ENCODE results near the gene MLLT1. TPM values are rescaled to one million over a fixed set of nuclear protein-coding genes. Genes with fewer than 3 reads are reported as not detected.

Gene MLLT1
- total RNA-seq, 1 experiment from 2014 or later = 44.2 TPM

- no peak overlapping the region for H3K4me2 ChIP-seq
- POLR2A ChIA-PET (ENCODE audit: unreplicated experiment) = no interaction called here
- no peaks in the 10 kb centered on the region for H3K79me2 ChIP-seq (ENCODE audit: low read depth)
- no peak overlapping the region for H2AFZ ChIP-seq
- CTCF ChIA-PET = no interaction called here
- H3K4me3 ChIP-seq = no peak overlapping the region
- intact Hi-C loops (cut with micrococcal nuclease; ENCODE audit: unreplicated experiment) = no loop called here
- no peaks in the 10 kb centered on the region for H4K20me1 ChIP-seq (ENCODE audit: insufficient read depth)
- no peak overlapping the region for H3K27ac ChIP-seq
- H3K9me3 ChIP-seq (ENCODE audit: insufficient read depth, low read depth) = no peaks in the 10 kb centered on the region
- no peaks in the 10 kb centered on the region for H3K9me2 ChIP-seq (ENCODE audit: insufficient read depth)
- no peak for DNase-seq
- no peaks in the 10 kb centered on the region for H3F3A ChIP-seq (ENCODE audit: insufficient read depth, low read depth)
- no peaks in the 10 kb centered on the region for H3K4me1 ChIP-seq (replicated peaks; ENCODE audit: insufficient read depth)
- H3K36me3 ChIP-seq (ENCODE audit: low read depth) = no peaks in the 10 kb centered on the region
- BruUV-seq (replicated peaks) = no TSS peak
- H3K27me3 ChIP-seq (ENCODE audit: insufficient read depth, low read depth) = no peaks in the 10 kb centered on the region
- TF ChIP-seq CTCF (conservative IDR thresholded peaks at IDR 0.05) (no peak), EZH2 (IDR thresholded peaks at IDR 0.05; ENCODE audit: low read depth) (no peak)
These were observed 65.8 kb downstream of the MLLT1 start for GRCh38 chr19:6213696-6214641.

- H3F3A ChIP-seq (ENCODE audit: insufficient read depth, low read depth) = no peaks in the 10 kb centered on the region
- no peak overlapping the region for H3K4me2 ChIP-seq
- no peak overlapping the region for H3K27ac ChIP-seq
- DNase-seq = no peak
- BruUV-seq (replicated peaks) = no TSS peak
- H3K4me3 ChIP-seq = no peak overlapping the region
- intact Hi-C loops (cut with micrococcal nuclease; ENCODE audit: unreplicated experiment) = no loop called here
- TF ChIP-seq CTCF (conservative IDR thresholded peaks at IDR 0.05) (no peak), EZH2 (IDR thresholded peaks at IDR 0.05; ENCODE audit: low read depth) (no peak)
- no peaks in the 10 kb centered on the region for H3K9me2 ChIP-seq (ENCODE audit: insufficient read depth)
- CTCF ChIA-PET = no interaction called here
- H3K4me1 ChIP-seq (replicated peaks; ENCODE audit: insufficient read depth) = no peaks in the 10 kb centered on the region
- H3K27me3 ChIP-seq (ENCODE audit: insufficient read depth, low read depth) = no peaks in the 10 kb centered on the region
- H3K36me3 ChIP-seq (ENCODE audit: low read depth) = no peaks in the 10 kb centered on the region
- H4K20me1 ChIP-seq (ENCODE audit: insufficient read depth) = no peaks in the 10 kb centered on the region
- no peaks in the 10 kb centered on the region for H3K9me3 ChIP-seq (ENCODE audit: insufficient read depth, low read depth)
- H3K79me2 ChIP-seq (ENCODE audit: low read depth) = no peaks in the 10 kb centered on the region
- POLR2A ChIA-PET (ENCODE audit: unreplicated experiment) = no interaction called here
- H2AFZ ChIP-seq = no peak overlapping the region
These were observed 66.5 kb downstream of the MLLT1 start for GRCh38 chr19:6213266-6213595.

- Histone ChIP-seq H3K4me2 (no peak overlapping the region), H3K36me3 (ENCODE audit: low read depth) (no peaks in the 10 kb centered on the region), H2AFZ (no peak overlapping the region), H3K79me2 (ENCODE audit: low read depth) (no peaks in the 10 kb centered on the region), H3K27ac (no peak overlapping the region), H3K4me1 (replicated peaks; ENCODE audit: insufficient read depth) (no peaks in the 10 kb centered on the region), H3F3A (ENCODE audit: insufficient read depth, low read depth) (no peaks in the 10 kb centered on the region), H3K27me3 (ENCODE audit: insufficient read depth, low read depth) (no peaks in the 10 kb centered on the region), H4K20me1 (ENCODE audit: insufficient read depth) (no peaks in the 10 kb centered on the region), H3K9me2 (ENCODE audit: insufficient read depth) (no peaks in the 10 kb centered on the region), H3K9me3 (ENCODE audit: insufficient read depth, low read depth) (no peaks in the 10 kb centered on the region), H3K4me3 (no peak overlapping the region)
- intact Hi-C loops (cut with micrococcal nuclease; ENCODE audit: unreplicated experiment) = no loop called here
- TF ChIP-seq EZH2 (IDR thresholded peaks at IDR 0.05; ENCODE audit: low read depth) = no peak
- TF ChIP-seq CTCF (conservative IDR thresholded peaks at IDR 0.05) = no peak
- ChIA-PET POLR2A (ENCODE audit: unreplicated experiment) (no interaction called here), CTCF (no interaction called here)
- no TSS peak for BruUV-seq (replicated peaks)
- no peak for DNase-seq
These were observed 67.1 kb downstream of the MLLT1 start for GRCh38 chr19:6212403-6213265.
